NCI-H774 (cell line): ENCODE results near the gene CD3G.
"Not testable (repeated sequence)": the region's sequence is repeated elsewhere in the genome, so short reads cannot be mapped to it uniquely, and the experiment has no call there.

Experiments used
- DNase-seq: peaks from one replicate; lab custom pipeline; 2025; lab: John Stamatoyannopoulos, UW

Gene CD3G

GRCh38 chr11:118380571-118380970, 36.4 kb downstream of the CD3G start:
- no peak for DNase-seq

GRCh38 chr11:118382954-118383353, 38.8 kb downstream of the CD3G start:
- no peak for DNase-seq

- no peak for DNase-seq
These were observed 39.5 kb downstream of the CD3G start for GRCh38 chr11:118383657-118384056.

GRCh38 chr11:118396097-118396501, 52.0 kb downstream of the CD3G start:
- no peak for DNase-seq

GRCh38 chr11:118397448-118397847, 53.3 kb downstream of the CD3G start:
- DNase-seq = no peak

- DNase-seq = no peak
These were observed 54.8 kb downstream of the CD3G start for GRCh38 chr11:118398791-118399559.

GRCh38 chr11:118401151-118401879, 57.2 kb downstream of the CD3G start, which contains the start of gene ATP5MG:
Gene ATP5MG (plus strand): TSS chr11:118401606. CDS start chr11:118401666, 60 bp downstream.
- peak; percentile 91 for DNase-seq

GRCh38 chr11:118401880-118402590, 57.9 kb downstream of the CD3G start:
- no peak for DNase-seq

GRCh38 chr11:118402594-118402993, 58.5 kb downstream of the CD3G start:
- not testable (repeated sequence) for DNase-seq
